Activated CD8-positive, alpha-beta memory T cell treated with anti-CD3 and anti-CD28 coated beads, Interleukin-2, amount 50 U/mL, for 48 hours (primary cell): ENCODE results near the gene HPGDS.
"Not testable (repeated sequence)": the region's sequence is repeated elsewhere in the genome, so short reads cannot be mapped to it uniquely, and the experiment has no call there.

ENCODE experiments used
- DNase-seq: peaks from one replicate; pipeline ENCODE4 v3.0.0-alpha.2; 2020

The HPGDS gene

GRCh38 chr4:94307231-94307871, 35.3 kb downstream of the HPGDS start:
- DNase-seq = no peak

GRCh38 chr4:94306713-94307112, 35.9 kb downstream of the HPGDS start:
- no peak for DNase-seq

- DNase-seq = no peak
These were observed 37.0 kb downstream of the HPGDS start for GRCh38 chr4:94305466-94306225.

- DNase-seq = no peak
These were observed 38.2 kb downstream of the HPGDS start for GRCh38 chr4:94304365-94304971.

GRCh38 chr4:94302191-94302590, 40.4 kb downstream of the HPGDS start:
- DNase-seq = no peak

GRCh38 chr4:94298725-94299252, 43.8 kb downstream of the HPGDS start:
- no peak for DNase-seq

GRCh38 chr4:94295473-94295872, 47.2 kb downstream of the HPGDS start:
- not testable (repeated sequence) for DNase-seq

GRCh38 chr4:94293981-94294380, 48.7 kb downstream of the HPGDS start:
- not testable (repeated sequence) for DNase-seq

GRCh38 chr4:94290245-94290644, 52.4 kb downstream of the HPGDS start:
- DNase-seq = no peak

GRCh38 chr4:94285666-94286065, 57.0 kb downstream of the HPGDS start:
- DNase-seq = no peak

- DNase-seq = no peak
These were observed 57.7 kb downstream of the HPGDS start for GRCh38 chr4:94284889-94285288.

GRCh38 chr4:94278781-94279180, 63.9 kb downstream of the HPGDS start:
- no peak for DNase-seq

GRCh38 chr4:94277534-94277933, 65.1 kb downstream of the HPGDS start:
- DNase-seq = no peak

- DNase-seq = no peak
These were observed 66.4 kb downstream of the HPGDS start for GRCh38 chr4:94276204-94276603.

GRCh38 chr4:94274912-94275311, 67.7 kb downstream of the HPGDS start:
- DNase-seq = no peak

GRCh38 chr4:94271248-94271647, 71.4 kb downstream of the HPGDS start:
- DNase-seq = no peak

GRCh38 chr4:94267037-94267436, 75.6 kb downstream of the HPGDS start:
- DNase-seq = no peak

- DNase-seq = no peak
These were observed 80.2 kb downstream of the HPGDS start for GRCh38 chr4:94262163-94263016.

- no peak for DNase-seq
These were observed 85.8 kb downstream of the HPGDS start for GRCh38 chr4:94256828-94257227.

GRCh38 chr4:94256144-94256783, 86.4 kb downstream of the HPGDS start:
- DNase-seq = no peak

GRCh38 chr4:94253036-94253435, 89.6 kb downstream of the HPGDS start:
- no peak for DNase-seq

- no peak for DNase-seq
These were observed 91.5 kb downstream of the HPGDS start for GRCh38 chr4:94251094-94251493.
